NCI-H526 treated with DMSO at 0.1 percent for 48 hours (cell line): ENCODE results near the gene FANCG.

Experiments used
- DNase-seq: peaks from one replicate; lab custom pipeline; 2025; lab: John Stamatoyannopoulos, UW

FANCG gene

GRCh38 chr9:35103660-35104191 is 24.0 kb upstream of the FANCG start:
- no peak for DNase-seq

DNA sequence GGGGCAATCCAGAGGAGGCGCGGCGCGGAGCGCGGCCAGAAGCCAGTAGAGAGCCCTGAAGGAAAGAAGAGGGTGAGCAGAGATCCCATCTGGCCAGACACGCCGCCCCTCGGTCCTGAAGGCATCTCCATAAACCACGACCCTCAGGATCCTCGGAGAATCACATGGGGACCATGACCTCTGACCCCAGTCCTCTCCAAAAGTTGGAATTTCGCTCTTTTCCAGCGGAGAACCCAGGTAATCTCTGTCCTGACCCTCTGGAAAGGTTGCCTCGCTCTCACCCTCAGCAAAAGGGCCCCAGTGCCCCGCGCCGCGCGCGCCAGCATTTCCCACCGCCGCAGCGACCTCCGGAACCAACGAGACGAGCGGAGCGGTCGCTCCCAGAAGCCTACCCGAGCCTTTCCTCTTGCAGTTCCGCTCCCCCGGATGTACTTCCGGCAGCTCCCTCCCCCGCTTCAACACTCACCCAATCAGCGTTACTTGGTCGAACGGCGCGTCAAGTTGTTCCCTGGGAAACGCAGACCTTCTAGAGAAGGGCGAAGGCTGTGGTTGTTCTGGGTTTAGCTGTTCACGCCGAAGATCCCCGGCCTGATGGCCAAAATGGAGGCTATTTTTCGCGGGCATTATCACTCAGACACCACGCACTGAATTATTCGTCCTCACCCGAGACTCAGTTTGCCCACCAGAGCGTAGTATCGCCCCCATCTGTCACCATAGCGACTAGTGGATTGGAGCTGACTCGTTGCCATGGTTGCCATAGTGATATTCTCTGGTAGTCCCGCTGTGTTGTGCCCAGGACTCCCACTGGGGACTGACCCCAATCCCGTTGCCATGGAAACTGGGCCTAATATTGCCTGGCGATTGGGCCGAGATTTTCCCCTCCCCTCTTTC is 23.3 kb upstream of the FANCG start, which contains the start of gene STOML2:
TSS of gene STOML2 (minus strand) at position 363 of the 891 bp plus-strand sequence. CDS start at position 326, 37 bp downstream.
- peak; percentile 90 for DNase-seq

DNA sequence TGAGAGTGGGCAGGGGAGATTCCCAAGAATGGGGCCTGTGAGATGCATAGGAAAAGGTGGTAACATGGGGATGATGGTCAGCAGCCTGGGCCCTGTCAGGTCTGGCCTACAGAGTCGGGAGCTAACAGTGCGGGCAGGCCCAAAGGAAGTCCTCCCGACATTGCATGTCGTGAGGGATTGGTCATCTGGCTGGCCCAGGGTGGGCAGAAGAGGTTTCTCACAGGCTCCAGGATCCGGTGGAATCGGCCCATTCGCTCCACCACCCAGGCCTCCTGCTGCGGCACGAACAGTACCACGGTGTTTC is 22.7 kb upstream of the FANCG start:
- no peak for DNase-seq

DNA sequence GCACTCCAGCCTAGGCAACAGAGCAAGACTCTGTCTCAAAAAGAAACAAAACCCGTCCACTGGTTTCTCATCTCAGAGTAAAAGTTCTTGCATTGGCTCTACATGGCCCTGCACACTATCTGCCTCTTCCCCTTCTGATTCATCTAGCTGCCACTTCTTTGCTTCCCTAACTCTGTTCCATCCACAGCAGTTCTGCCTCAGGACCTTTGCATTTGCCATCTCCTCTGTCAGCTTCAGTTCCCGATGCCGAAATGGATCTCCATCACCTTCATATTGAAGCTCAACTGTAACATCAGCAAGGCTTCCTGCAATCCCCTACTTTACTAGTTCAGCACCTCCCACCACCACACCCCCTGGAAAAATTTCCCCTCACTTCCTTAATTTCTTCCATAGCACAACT is 17.8 kb upstream of the FANCG start:
- DNase-seq, result no peak

GRCh38 chr9:35096035-35096849 is 16.5 kb upstream of the FANCG start, which contains the start of gene PIGO:
Gene PIGO (minus strand): TSS chr9:35096591. CDS start chr9:35095565, 1,026 bp downstream.
- peak; percentile 76 for DNase-seq

- DNase-seq, result no peak
Observed at GRCh38 chr9:35091536-35091935, 11.8 kb upstream of the FANCG start.

- no peak for DNase-seq
Observed at GRCh38 chr9:35089434-35089833, 9.7 kb upstream of the FANCG start.

- no peak for DNase-seq
Observed at GRCh38 chr9:35085078-35085477, 5.3 kb upstream of the FANCG start.

GRCh38 chr9:35079041-35079425 is 709 bp downstream of the FANCG start:
- no peak for DNase-seq

- no peak for DNase-seq
Observed at GRCh38 chr9:35078066-35078465, 1.7 kb downstream of the FANCG start.

DNA sequence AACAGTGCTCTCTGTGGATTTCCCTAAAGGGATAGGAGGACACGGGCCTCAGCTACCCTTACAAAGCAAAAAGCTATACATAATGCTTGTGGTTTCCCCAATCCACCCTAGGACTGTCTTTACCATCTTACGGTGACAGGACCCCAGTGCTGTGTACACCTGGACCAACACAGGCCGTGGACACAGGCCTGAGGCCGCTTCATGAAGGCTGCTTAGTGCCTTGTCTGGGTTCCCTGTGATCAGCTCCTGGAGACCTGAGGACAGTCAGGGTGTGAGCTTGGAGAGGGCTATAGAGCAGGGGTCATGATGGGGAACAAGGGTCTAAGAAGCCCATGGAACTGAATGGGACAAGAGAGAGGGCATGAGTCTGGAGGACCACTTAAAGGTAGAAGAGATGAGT is 2.9 kb downstream of the FANCG start:
- DNase-seq, result no peak

GRCh38 chr9:35075358-35075757 is 4.4 kb downstream of the FANCG start:
- no peak for DNase-seq

- no peak for DNase-seq
Observed at GRCh38 chr9:35074791-35075190, 5.0 kb downstream of the FANCG start.

- DNase-seq, result no peak
Observed at GRCh38 chr9:35074141-35074540, 5.6 kb downstream of the FANCG start.

GRCh38 chr9:35073279-35073612 is 6.5 kb downstream of the FANCG start:
- no peak for DNase-seq

GRCh38 chr9:35072461-35073278 is 7.1 kb downstream of the FANCG start, which contains the start of gene VCP:
Gene VCP (minus strand): TSS chr9:35072625. CDS start chr9:35072353, 272 bp downstream.
- peak; percentile 97 for DNase-seq

DNA sequence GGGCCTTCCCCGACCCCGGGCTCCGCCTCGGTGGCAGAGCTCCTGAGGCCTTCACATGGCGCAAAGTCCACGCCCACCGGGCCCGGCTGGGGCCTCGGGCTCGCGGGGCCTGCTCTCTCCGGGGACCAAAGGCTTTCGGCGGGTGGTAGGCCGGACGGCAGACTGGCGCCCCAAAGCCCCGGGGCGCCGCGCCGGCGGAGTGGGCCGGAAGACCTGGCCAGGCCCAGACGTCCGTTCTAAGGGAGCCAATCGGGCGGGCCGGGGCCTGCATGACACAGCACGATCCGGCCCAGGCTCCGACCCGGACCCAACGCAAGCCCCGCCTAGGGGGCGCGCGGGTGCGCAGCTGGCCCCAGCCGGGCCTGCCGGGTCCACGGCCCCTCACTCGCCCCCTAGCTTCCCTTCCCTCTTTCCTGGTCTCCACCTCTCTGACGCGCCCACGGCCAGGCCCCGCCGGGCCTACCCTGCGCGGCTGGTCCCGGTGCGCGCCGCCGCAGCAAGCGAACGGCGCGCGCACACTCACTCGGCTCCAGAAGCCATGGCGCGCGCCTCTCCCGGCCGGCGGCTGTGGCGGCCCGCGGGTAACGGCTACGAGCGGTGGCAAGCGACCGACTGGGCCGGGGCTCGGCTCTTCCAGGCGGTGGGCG is 7.8 kb downstream of the FANCG start:
- DNase-seq, result peak; percentile 74

- DNase-seq, result no peak
Observed at GRCh38 chr9:35070823-35071813, 8.6 kb downstream of the FANCG start.

- no peak for DNase-seq
Observed at GRCh38 chr9:35069020-35069419, 10.7 kb downstream of the FANCG start.

DNA sequence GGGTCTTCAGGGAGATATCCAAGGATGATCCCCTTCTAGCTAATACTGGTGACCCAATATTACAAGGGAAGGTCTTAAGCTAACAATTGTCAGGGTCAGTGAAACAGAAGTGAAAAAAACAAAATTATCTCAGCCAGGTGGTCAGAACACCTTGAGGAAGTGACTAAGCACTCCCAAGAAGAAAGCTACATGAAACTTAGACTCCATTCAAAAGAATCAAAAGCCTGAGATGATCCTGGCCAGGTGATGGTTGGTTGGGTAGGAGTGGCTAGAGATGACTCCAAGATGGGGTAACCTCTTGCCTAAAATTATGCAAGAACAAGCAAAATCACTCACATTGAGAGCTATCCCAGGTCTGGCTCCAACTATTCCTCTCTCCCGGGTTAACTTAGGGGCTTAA is 12.7 kb downstream of the FANCG start:
- DNase-seq, result no peak
